OCI-LY7 (cell line): Measurements from ENCODE around the gene ELMO2. TPM values are rescaled to one million over a fixed set of nuclear protein-coding genes. Genes with fewer than 3 reads are reported as not detected.

Source experiments
- BruUV-seq: library from RNA; stranded (reverse); fragments of 400-500 nt; replicated peaks from 2 replicates; lab custom pipeline; 2021; lab: Mats Ljungman, UMichigan
- CTCF ChIA-PET: fragments of 300-600 bp; sonication (Branson Sonifier 250); formaldehyde crosslinking; loops from one replicate; lab custom pipeline; 2022; ENCODE audit warnings: antibody characterized with exemption; ENCODE audit not compliant: unreplicated experiment; lab: Charles Lee
- POLR2A ChIA-PET: fragments of 300-600 bp; sonication (Branson Sonifier 250); formaldehyde crosslinking; loops from one replicate; lab custom pipeline; 2022; ENCODE audit warnings: antibody characterized with exemption; lab: Charles Lee
- DNase-seq: peaks from one replicate; pipeline ENCODE4 v3.0.0-alpha.2; 2015; ENCODE audit warnings: low spot score
- H2AFZ ChIP-seq: fragments of 200-600 bp; sonication (generic), shearing (Covaris generic); 2 replicates; pipeline ENCODE4 v1.6.1; 2014; ENCODE audit warnings: mild to moderate bottlenecking, antibody characterized with exemption, low read length, moderate library complexity
- H3K27ac ChIP-seq: fragments of 200-600 bp; sonication (generic); 2 replicates; pipeline ENCODE4 v1.5.1; 2014; ENCODE audit warnings: mixed run types, low read depth, mild to moderate bottlenecking, moderate library complexity, low read length, inconsistent platforms; ENCODE audit not compliant: poor library complexity, severe bottlenecking
- H3K36me3 ChIP-seq: fragments of 200-600 bp; sonication (generic); 2 replicates; pipeline ENCODE4 v1.6.1; 2014; ENCODE audit warnings: mild to moderate bottlenecking, antibody characterized with exemption, low read length, moderate library complexity, mixed read lengths; ENCODE audit not compliant: insufficient read depth
- H3K4me1 ChIP-seq: fragments of 200-600 bp; sonication (generic); 2 replicates; pipeline ENCODE4 v1.5.1; 2014; ENCODE audit warnings: mild to moderate bottlenecking, low read length; ENCODE audit not compliant: insufficient read depth, poor library complexity, severe bottlenecking
- H3K4me2 ChIP-seq: fragments of 200-600 bp; sonication (generic); 2 replicates; pipeline ENCODE4 v1.6.1; 2014; ENCODE audit warnings: mild to moderate bottlenecking, low read length
- H3K4me3 ChIP-seq: fragments of 200-600 bp; sonication (generic); 2 replicates; pipeline ENCODE4 v1.5.1; 2014; ENCODE audit warnings: mild to moderate bottlenecking, low read depth, low read length; ENCODE audit not compliant: poor library complexity, severe bottlenecking
- H3K79me2 ChIP-seq: fragments of 200-600 bp; sonication (generic); 2 replicates; pipeline ENCODE4 v1.6.1; 2016; ENCODE audit warnings: low read depth, mild to moderate bottlenecking, low read length, moderate library complexity, mixed read lengths; ENCODE audit not compliant: insufficient read depth
- H3K9me2 ChIP-seq: fragments of 200-600 bp; sonication (generic); 2 replicates; pipeline ENCODE4 v1.6.1; 2016; ENCODE audit warnings: mild to moderate bottlenecking, low read length, mixed read lengths; ENCODE audit not compliant: insufficient read depth
- H3K9me3 ChIP-seq: fragments of 200-600 bp; sonication (generic); 2 replicates; pipeline ENCODE4 v1.6.1; 2014; ENCODE audit warnings: mild to moderate bottlenecking, mixed run types, low read length, mixed read lengths
- H4K20me1 ChIP-seq: fragments of 200-600 bp; sonication (generic); 2 replicates; pipeline ENCODE4 v1.6.1; 2014; ENCODE audit warnings: mild to moderate bottlenecking, antibody characterized with exemption, low read length, moderate library complexity, mixed read lengths; ENCODE audit not compliant: insufficient read depth
- CTCF ChIP-seq: fragments of 200-600 bp; sonication (generic); conservative IDR thresholded peaks from 2 replicates; pipeline ENCODE4 v1.5.1; 2014; ENCODE audit warnings: mild to moderate bottlenecking, antibody characterized with exemption, low read length, moderate library complexity, mixed read lengths
- EZH2phosphoT487 ChIP-seq: fragments of 200-600 bp; sonication (generic); IDR thresholded peaks from 2 replicates; pipeline ENCODE4 v1.6.1; 2018; ENCODE audit warnings: low read depth, borderline replicate concordance, mild to moderate bottlenecking, mixed run types, antibody characterized with exemption, low read length, moderate library complexity, mixed read lengths
- intact Hi-C: fragments of 100-400 bp; cut with micrococcal nuclease; formaldehyde crosslinking; loops from one replicate; pipeline ENCODE4 v1.10.0; 2022; ENCODE audit not compliant: unreplicated experiment
- total RNA-seq, 2 experiments: library from RNA; depleted of rRNA in 1 of 2; stranded (reverse); fragments of >200 nt in 1 of 2; shearing (Covaris generic) in 1 of 2; gene quantifications; 2 replicates each; pipeline ENCODE4 v1.2.3, GENCODE V29; 2014 to 2022

ELMO2 gene
- total RNA-seq, 2 experiments from 2014 or later: 16.0 to 36.4 TPM

GRCh38 chr20:46435146-46435545, 28.7 kb upstream of the ELMO2 start:
- no peak for DNase-seq
- intact Hi-C loops: no loop called here
- no TSS peak for BruUV-seq
- Histone ChIP-seq H3K79me2 (no peaks in the 10 kb centered on the region), H2AFZ (no peak overlapping the region), H3K27ac (no peak overlapping the region), H3K4me1 (no peaks in the 10 kb centered on the region), H4K20me1 (no peaks in the 10 kb centered on the region), H3K9me2 (no peaks in the 10 kb centered on the region), H3K9me3 (no peaks in the 10 kb centered on the region), H3K4me3 (no peak overlapping the region), H3K36me3 (no peaks in the 10 kb centered on the region), H3K4me2 (no peak overlapping the region)
- TF ChIP-seq CTCF (no peak), EZH2phosphoT487 (no peak)
- CTCF ChIA-PET: no interaction called here
- POLR2A ChIA-PET: no interaction called here

- CTCF ChIA-PET: no interaction called here
- Histone ChIP-seq H3K79me2 (no peaks in the 10 kb centered on the region), H3K4me3 (no peak overlapping the region), H3K9me3 (no peaks in the 10 kb centered on the region), H3K36me3 (no peaks in the 10 kb centered on the region), H2AFZ (no peak overlapping the region), H3K4me1 (no peaks in the 10 kb centered on the region), H3K4me2 (no peak overlapping the region), H3K9me2 (no peaks in the 10 kb centered on the region), H4K20me1 (no peaks in the 10 kb centered on the region), H3K27ac (no peak overlapping the region)
- POLR2A ChIA-PET: no interaction called here
- intact Hi-C loops: no loop called here
- no peak for TF ChIP-seq CTCF
- no peak for DNase-seq
- BruUV-seq: no TSS peak
Measured at GRCh38 chr20:46434597-46434996, 28.2 kb upstream of the ELMO2 start.

GRCh38 chr20:46433051-46433450, 26.6 kb upstream of the ELMO2 start:
- no peak overlapping the region for H3K27ac ChIP-seq
- TF ChIP-seq CTCF (no peak), EZH2phosphoT487 (no peak)
- H4K20me1 ChIP-seq: no peaks in the 10 kb centered on the region
- H3K4me3 ChIP-seq: no peak overlapping the region
- no peaks in the 10 kb centered on the region for H3K9me2 ChIP-seq
- H3K36me3 ChIP-seq: no peaks in the 10 kb centered on the region
- CTCF ChIA-PET: no interaction called here
- H3K9me3 ChIP-seq: no peaks in the 10 kb centered on the region
- BruUV-seq: no TSS peak
- no peak overlapping the region for H2AFZ ChIP-seq
- H3K79me2 ChIP-seq: no peaks in the 10 kb centered on the region
- intact Hi-C loops: no loop called here
- no peak for DNase-seq
- no peak overlapping the region for H3K4me2 ChIP-seq
- no peaks in the 10 kb centered on the region for H3K4me1 ChIP-seq
- POLR2A ChIA-PET: interaction anchor here (0.7 kb wide), 1 partner anchor 13 kb away, joined by 3 read pairs; no protein-coding TSS in a partner anchor
